DMS53 treated with DMSO at 0.1 percent for 48 hours (cell line): Measurements from ENCODE around the gene KIF13A.
"Not testable (repeated sequence)": the region's sequence is repeated elsewhere in the genome, so short reads cannot be mapped to it uniquely, and the experiment has no call there.

Experiments used
- DNase-seq: peaks from one replicate; lab custom pipeline; 2025; ENCODE audit not compliant: unreplicated experiment; lab: John Stamatoyannopoulos, UW

KIF13A gene

GRCh38 chr6:17877196-17877894 lies 110.1 kb downstream of the KIF13A start:
- no peak for DNase-seq

GRCh38 chr6:17874753-17875152 lies 112.7 kb downstream of the KIF13A start:
- no peak for DNase-seq

GRCh38 chr6:17872908-17873307 lies 114.5 kb downstream of the KIF13A start:
- no peak for DNase-seq

GRCh38 chr6:17871836-17872235 lies 115.6 kb downstream of the KIF13A start:
- no peak for DNase-seq

- DNase-seq, result no peak
These were observed 116.3 kb downstream of the KIF13A start for GRCh38 chr6:17871189-17871519.

- DNase-seq, result no peak
These were observed 116.9 kb downstream of the KIF13A start for GRCh38 chr6:17870300-17871188.

GRCh38 chr6:17869753-17870050 lies 117.7 kb downstream of the KIF13A start:
- no peak for DNase-seq

- DNase-seq, result no peak
These were observed 118.3 kb downstream of the KIF13A start for GRCh38 chr6:17869010-17869752.

GRCh38 chr6:17867880-17868279 lies 119.6 kb downstream of the KIF13A start:
- DNase-seq, result no peak

GRCh38 chr6:17866876-17867444 lies 120.5 kb downstream of the KIF13A start:
- no peak for DNase-seq

- no peak for DNase-seq
These were observed 121.4 kb downstream of the KIF13A start for GRCh38 chr6:17865798-17866725.

GRCh38 chr6:17865243-17865642 lies 122.2 kb downstream of the KIF13A start:
- DNase-seq, result peak; percentile 1

- no peak for DNase-seq
These were observed 123.3 kb downstream of the KIF13A start for GRCh38 chr6:17863901-17864754.

- no peak for DNase-seq
These were observed 126.1 kb downstream of the KIF13A start for GRCh38 chr6:17861361-17861760.

GRCh38 chr6:17859846-17860245 lies 127.6 kb downstream of the KIF13A start:
- DNase-seq, result no peak

GRCh38 chr6:17858584-17858983 lies 128.9 kb downstream of the KIF13A start:
- DNase-seq, result no peak

GRCh38 chr6:17857188-17857587 lies 130.2 kb downstream of the KIF13A start:
- DNase-seq, result not testable (repeated sequence)

- no peak for DNase-seq
These were observed 131.1 kb downstream of the KIF13A start for GRCh38 chr6:17856306-17856705.

- DNase-seq, result no peak
These were observed 132.1 kb downstream of the KIF13A start for GRCh38 chr6:17855381-17855780.

GRCh38 chr6:17853533-17853932 lies 133.9 kb downstream of the KIF13A start:
- DNase-seq, result no peak
